ENCODE data around the gene ENDOU.
A peak's percentile ranks its signal among the peaks of the same experiment; 100 is the strongest.

The ENDOU gene

DNA sequence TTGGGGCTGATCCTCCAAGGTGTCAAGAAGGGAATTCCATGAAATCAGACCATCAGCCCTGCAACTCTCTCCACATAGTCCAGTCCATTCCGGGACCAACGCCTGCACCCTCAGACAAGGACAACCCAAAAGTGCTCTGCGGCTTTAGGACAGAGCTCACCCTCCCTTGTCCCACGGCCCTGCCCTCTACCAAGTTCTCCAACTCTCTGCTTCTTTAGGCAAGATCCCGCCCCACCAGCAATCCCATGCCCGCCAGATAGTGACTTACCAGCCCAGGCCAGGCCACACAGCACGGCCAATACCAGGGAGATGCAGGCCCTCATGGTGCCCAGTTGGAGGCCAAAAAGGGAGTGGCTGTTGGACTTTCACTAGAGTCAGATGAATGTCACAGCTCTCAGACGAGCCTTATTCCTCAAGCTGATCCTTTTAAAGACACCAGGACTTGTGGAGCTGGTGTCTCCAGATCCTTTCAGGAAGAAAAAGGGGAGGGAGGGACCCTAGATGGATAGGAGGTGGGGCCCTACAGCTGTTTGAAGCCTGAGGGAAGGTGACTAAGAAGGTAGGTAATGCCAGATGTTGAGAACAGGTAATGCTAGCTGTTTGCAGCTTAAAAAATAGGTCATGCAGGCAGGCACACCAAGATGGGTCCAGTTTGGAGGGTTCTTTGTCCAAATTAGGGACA is at the start of gene ENDOU:
ENDOU (minus strand) TSS at position 400 of the 682 bp plus-strand sequence; CDS start at position 323, 77 bp downstream.
- DNase-seq = no peak

DNA sequence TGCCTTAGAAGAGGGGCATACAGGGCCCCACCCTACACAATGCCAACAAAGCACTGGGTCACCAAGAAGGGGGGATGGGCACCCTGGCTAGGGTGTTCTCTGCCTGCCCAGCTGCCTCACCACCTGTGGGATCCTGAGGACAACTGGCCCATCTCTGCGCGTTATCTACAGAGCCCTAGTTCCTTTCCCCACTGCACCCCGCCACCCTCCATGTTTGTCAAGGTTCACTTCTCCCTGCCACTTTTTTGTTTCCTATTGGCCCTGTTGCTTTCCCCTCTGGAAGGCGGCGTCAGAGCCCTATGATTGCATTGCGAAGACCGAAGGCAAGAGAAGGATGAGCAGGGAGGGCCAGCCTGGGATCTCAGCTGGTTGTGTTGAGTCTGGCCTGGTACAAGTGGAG is 49.4 kb upstream of the ENDOU start:
- DNase-seq = no peak

DNA sequence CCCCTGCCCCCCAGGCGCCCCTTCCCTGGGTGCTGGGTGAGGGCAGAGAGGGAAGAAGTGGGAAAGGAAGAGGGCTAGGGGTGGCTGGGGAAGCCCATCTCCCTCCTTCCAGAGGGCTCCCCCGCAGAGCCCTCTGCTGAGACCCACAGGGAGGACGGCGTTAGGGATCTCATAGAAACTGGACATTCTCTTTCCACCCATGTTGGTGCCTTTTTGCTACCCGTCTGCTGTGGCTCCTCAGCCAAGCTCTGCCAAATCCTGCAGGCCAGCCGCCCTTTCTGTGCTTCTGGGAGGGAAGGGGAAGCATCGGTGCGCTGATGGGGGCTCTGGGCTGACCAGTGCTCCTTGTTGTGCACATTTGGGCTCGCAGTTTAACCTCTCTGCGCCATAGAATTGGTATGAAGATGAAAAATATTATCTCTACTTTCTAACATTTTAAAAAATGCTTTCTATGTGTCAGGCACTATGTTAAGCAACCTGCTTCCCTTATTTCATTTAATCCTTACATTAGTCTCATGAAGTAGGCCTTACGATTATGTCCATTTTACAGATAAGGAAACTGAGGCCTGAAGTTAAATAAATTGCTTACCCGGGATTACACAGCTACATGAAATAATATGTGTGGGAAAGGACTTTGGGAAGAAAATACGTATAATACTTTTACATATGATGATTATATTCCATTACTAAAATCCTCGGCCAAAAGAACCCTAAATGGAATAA is 48.7 kb upstream of the ENDOU start:
- DNase-seq = no peak

- DNase-seq = peak; percentile 68
Measured at GRCh38 chr12:47773062-47773857, 48.0 kb upstream of the ENDOU start, which contains the start of gene SLC48A1. Gene SLC48A1 (plus strand): TSS chr12:47773238. CDS start chr12:47773305, 67 bp downstream.

DNA sequence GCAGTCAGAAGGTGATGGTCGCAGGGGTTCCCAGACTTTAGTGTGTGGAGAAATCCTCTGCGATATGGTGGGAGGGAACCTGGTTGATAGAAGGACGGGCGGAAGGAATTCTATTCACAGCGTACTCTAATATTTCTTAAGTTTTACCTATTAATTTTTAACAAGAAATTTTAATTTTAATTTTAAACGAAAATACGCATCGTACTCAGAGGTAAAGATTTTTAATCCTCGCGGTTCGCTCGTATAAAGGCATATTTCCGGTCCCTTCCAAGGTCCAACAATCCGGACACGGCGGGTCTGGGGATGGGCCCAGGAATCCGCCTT is 47.4 kb upstream of the ENDOU start:
- DNase-seq = no peak

DNA sequence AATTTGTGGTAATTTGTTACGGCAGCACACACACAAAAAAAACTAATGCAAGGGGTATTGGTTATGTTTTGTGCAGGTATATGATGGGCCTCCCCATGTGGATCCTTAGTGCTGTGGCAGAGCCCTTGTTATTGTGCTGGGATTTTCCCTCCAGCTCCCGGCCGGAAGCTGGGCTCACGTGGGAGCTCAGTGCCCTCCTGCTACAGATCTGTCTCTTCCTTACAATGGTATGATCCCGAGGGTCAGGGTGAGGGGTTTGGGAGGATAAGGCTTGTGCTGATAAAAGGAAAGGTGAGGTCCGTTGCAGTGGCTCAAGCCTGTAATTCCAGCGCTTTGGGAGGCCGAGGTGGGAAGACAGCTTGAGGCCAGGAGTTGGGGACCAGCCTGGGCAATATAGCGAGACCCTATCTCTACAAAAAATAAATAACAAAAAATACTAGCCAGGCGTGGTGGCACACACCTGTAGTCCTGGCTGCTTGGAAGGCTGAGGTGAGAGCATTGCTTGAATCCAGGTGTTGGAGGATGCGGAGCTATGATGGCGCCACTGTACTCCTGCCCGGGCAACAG is 46.9 kb upstream of the ENDOU start:
- no peak for DNase-seq

GRCh38 chr12:47771304-47771703 is 46.0 kb upstream of the ENDOU start:
- no peak for DNase-seq

GRCh38 chr12:47770086-47770726 is 44.9 kb upstream of the ENDOU start:
- DNase-seq = no peak

DNA sequence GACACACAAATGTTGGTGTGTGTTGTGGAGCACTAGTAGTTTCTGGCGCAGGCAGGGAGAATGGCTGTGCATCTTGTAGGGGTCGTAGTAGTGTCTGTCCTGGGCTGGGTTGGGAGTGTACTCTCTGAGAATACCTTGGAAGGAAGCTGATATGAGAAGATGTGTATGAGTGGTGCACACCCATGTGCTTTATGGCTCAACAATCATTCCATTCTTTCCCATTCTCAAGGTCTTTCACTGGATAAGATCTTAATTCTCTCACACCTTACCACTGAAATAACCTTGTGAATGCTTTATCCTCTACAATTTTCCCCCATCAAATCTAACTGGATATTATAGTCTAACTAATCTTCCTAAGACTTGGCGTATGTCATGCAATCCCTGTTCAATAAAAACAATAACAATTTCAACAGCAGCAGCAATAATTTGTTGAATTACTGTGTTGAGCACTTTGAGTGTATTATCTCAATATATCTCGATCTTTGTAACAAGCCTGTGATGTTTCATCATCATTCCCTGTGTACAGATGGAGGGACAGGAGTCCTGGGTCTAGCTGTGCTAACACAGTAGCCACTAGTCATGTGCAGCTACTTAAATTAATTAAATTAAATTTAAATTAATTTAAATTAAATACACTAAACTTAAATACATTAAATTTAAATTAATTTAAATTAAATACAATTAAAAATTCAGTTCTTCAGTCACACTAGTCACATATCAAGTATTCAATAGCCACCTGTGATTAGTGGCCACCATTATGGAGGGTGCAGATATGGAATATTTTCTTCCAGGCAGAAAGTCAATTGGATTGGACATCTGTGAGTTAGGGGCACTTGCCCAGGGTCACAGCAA is 44.2 kb upstream of the ENDOU start:
- no peak for DNase-seq

DNA sequence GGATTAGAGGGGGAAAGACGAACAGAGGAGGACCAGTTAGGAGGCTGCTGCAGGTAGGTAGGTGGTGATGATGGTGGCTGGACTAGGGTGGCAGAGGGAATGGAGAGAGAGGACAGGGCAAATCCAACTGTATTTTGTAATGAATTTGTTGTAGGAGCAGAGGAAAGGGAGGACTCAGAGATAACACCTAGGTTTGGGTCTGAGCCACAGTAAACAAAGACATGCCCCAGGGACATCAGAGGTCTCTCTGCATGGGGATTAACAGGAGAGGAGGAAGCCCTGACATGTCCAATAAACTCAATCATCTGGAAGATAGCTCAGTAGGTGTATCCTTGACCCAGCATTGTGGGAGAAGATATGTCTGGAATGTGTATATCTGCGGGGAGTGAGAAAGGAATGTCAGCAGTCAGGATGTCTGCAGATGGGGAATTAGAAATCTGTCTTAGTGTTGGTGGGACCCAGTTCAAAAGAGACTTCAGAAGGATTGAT is 43.1 kb upstream of the ENDOU start:
- DNase-seq = no peak

- DNase-seq = peak; percentile 60
Measured at GRCh38 chr12:47767216-47767724, 42.0 kb upstream of the ENDOU start.

DNA sequence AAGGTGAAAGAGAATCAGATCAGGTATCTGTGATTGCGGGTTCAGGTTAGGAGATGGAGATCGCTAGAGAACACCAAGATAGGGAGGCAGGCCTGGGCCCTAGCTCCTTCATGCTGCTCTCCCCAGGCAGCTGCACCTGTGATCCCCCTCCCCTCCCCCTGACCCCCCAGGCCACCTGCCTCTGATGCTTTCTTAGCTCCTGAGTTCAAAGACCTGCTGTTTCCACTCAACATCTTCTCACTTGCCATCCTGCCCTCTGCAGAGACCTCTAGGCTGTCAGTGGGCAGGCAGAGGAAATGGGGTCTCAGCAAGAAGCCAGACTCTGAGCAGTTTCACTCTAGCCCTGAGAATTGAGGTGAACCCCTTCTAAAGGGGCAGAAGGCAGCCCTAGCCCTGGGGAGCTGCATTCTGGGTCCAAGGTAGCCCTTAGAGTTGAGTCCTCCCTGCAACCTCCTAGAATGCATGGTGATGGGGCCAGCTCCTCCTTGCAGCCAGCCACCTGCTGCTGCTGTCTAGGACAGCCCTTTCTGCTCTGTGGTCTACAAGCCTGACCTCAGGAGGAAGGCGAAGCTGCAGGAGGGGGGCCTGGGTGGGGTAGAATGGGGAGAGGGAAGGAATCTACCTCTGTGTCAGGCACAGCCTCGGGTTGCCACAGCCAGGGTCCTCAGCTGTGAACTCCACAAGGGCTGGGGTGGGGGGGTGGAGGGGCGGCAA is 41.4 kb upstream of the ENDOU start:
- peak; percentile 60 for DNase-seq

- DNase-seq = peak; percentile 64
Measured at GRCh38 chr12:47763481-47764346, 38.4 kb upstream of the ENDOU start.

GRCh38 chr12:47762850-47763465 is 37.7 kb upstream of the ENDOU start:
- DNase-seq = no peak

DNA sequence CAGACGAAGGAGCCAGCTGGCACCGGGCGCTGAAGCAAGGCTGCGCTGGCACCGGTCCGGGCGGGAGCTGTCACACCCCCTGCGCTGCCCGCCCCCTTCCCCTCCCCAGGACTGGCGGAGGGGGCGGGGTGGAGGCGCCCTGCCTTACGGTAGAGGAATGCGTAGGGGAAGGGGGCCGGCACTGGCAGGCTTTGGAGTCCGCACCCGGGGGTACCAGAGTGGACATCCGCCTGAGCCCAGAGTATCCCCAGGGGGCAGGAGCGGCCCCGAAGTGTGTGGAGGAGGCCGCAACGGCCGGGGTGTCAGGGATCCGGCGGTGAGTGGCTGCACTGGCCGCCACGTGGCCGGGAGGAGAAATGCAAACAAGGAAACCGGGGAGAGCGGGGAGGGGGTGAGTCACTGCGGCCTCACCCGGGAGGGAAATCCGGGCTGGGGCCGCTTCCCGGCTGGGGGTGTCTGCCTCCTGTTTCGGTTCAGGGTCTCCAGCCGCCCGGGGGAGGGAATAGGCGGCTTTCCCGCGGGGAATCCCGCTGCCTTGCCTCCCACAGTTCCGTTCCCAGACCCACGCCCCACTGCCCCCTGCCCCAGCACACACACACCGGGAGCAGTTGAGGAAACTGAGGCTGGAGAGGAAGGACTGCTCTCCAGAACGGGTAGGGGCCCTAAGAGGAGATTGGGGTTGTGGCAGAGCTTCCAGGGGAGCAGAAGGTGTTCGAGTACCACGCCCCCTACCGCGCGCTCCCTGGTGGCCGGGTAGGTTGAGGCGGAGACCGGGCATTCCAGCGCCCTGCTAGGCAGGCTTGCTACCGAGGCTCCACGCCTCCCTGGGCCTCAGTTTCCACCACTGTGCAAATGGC is 33.8 kb upstream of the ENDOU start, which contains the start of gene RAPGEF3:
RAPGEF3 (minus strand) TSS at position 47 of the 857 bp plus-strand sequence. CDS start 324 bp downstream, outside the sequence.
- peak; percentile 76 for DNase-seq

DNA sequence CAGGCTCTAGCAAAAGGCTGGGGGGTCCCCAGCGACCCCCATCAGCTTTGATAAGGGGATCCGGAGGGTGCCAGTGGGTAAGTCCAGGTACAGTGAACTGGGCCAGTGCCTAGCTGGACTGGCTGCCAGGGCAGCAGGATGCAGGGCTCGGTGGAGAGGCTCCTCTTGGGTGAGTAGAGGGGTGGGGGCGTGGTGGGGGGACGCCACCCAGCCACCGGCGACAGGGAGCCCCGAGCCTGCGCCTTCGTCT is 33.2 kb upstream of the ENDOU start:
- DNase-seq = no peak

GRCh38 chr12:47757840-47758583 is 32.7 kb upstream of the ENDOU start:
- DNase-seq = peak; percentile 27

- no peak for DNase-seq
Measured at GRCh38 chr12:47757364-47757839, 32.1 kb upstream of the ENDOU start.

Measured in GDM1 (cell line).